Measurements from ENCODE around the gene TMSB4X.
"Not testable (repeated sequence)": the region's sequence is repeated elsewhere in the genome, so short reads cannot be mapped to it uniquely, and the experiment has no call there.

TMSB4X gene

DNA sequence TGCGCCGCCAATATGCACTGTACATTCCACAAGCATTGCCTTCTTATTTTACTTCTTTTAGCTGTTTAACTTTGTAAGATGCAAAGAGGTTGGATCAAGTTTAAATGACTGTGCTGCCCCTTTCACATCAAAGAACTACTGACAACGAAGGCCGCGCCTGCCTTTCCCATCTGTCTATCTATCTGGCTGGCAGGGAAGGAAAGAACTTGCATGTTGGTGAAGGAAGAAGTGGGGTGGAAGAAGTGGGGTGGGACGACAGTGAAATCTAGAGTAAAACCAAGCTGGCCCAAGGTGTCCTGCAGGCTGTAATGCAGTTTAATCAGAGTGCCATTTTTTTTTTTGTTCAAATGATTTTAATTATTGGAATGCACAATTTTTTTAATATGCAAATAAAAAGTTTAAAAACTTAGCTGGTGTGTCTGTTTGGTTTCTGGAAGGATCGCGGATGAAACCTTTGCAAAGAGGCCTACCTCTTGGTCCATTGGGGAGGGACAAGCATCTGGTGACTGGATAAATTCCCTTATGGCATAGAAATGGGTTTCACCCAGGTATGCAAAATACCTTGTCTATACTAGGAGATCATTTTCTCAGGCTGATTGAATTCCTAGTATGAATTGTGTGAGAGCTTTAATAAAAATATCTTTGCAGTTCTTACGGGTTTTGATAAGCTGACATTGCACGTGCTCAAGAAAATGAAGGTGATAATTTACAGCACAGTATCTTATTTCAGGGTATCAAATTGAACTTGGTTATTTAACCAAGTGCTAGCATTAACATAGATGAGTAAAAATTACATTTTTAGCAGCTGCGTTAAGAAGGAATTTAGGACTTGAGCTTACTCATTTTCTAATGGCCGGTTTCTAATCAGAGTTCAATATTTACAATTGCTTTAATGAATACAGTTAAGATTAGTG, 2.2 kb downstream of the TMSB4X start:
- not testable (repeated sequence) for DNase-seq

- DNase-seq, result no peak
Measured at GRCh38 chrX:12977761-12978204, 2.9 kb downstream of the TMSB4X start.

- DNase-seq, result no peak
Measured at GRCh38 chrX:12978205-12979025, 3.5 kb downstream of the TMSB4X start.

DNA sequence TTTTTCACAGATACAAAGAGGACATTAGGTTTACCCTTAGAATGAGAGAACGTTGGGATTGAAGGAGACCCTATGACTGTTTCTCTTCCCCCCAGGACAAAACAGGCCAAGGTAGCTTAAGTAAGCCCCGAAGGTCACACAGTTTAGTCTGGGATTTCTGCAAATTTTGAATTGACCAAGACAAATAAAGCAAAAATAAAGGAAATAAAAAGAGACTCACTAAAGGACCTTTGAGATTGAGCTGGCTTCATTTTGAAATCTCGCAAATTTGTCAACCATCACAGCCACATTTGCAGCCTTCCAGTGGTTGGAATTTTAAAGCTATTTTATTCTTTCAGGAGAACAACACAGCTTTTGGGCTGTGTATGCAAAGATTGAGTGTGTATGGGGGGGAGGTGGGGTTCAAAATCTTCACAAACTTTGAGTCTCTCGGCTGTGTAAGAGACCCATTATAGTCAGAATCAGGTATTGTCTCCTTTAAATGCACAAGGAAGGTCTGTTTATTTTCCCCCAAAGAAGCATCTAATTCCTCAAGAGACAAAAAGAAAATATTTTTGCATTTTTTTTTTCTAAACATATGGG, 4.2 kb downstream of the TMSB4X start:
- DNase-seq, result no peak

- DNase-seq, result no peak
Measured at GRCh38 chrX:12979616-12980015, 4.7 kb downstream of the TMSB4X start.

DNA sequence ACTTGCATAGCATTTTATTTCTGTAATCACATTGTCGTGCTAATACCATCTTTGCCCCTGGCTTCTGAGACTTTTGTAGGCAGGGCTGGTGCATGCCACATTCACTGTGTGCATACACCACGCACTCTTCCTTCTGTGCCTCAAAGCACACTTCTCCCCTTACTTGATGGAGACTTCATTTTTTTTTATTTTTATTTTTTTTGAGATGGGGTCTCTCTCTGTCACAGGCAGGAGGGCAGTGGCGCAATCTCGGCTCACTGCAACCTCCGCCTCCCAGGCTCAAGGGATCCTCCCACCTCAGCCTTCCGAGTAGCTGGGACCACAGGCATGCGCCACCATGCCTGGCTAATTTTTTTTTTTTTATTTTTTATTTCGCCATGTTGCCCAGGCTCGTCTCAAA, 5.1 kb downstream of the TMSB4X start:
- not testable (repeated sequence) for DNase-seq

DNA sequence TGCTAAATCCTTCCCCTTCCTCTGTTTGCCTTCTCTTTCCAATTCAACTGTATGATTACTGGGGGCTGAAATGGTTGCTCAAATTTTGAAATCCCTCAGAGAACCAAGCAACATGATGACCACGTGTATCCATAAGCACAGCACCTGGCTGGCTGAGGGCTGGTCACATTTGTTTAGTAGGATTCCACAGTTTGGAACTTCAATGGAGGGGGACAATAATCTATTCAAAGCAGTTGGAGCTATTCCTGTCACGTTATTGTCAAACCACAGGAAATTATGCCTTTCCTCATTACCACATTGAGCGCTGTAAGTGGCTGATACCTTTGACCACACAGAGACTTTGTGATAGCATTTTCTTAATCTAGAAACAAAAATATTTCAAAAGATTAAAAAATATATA, 7.0 kb downstream of the TMSB4X start:
- DNase-seq, result no peak

DNA sequence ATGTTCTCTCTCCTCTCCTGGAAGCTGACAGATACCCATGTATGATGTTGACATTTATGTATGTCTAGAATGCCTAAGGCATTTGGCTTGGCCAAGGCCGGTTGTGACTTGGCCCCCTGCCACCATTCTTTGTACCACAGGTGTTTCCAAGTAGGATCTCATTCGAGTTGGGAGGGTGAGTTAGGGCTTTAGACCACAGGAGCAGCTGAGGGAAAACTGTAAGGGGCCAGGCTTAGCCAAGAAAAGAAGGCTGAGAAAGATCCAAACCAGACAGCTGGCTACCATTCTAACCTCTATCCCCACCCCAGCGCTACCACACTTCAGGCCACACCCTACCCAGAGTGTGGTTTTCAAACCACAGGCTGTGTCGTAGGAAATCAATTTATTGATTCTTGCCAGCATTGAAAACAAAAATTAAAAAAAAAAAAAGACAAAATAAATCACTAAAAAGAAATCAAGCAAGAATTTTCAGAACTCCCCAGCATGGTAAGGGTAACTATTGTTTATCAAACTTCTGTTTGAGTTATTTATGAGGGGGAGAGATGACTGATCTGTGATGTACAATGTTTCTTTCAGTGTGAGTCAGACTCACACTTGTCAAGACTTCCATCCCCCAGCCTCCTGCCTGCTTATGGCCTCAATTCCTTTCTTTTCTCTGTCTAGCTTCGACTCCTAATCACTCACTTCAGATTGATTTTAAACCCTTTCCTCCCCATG, 9.9 kb downstream of the TMSB4X start:
- DNase-seq, result no peak

GRCh38 chrX:12985331-12985730, 10.4 kb downstream of the TMSB4X start:
- no peak for DNase-seq

DNA sequence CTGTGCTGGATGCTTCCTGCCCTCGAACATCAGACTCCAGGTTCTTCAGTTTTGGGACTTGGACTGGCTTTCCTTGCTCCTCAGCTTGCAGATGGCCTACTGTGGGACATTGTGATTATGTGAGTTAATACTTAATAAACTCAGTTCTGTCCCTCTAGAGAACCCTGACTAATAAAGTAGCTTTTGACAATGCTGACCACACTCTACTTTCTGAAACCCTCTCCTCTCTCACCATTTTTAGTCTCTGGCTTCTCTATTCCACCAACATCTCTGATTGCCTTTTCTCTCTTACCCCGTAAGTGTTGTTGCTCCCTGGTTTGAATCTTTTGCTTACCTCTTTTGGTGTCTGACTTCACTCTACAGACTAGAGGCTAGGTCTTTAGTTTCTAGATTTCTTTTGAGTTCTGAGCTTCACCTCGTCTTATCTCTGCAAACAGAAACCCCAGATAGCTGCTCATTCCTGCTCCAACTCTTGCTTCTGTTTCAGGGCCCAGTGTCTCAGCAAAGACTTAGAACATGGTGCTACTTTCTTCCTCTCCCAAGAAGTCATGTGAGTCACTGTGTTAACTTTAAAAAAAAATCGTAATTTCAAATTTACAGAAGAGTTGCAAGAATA, 11.4 kb downstream of the TMSB4X start:
- no peak for DNase-seq

DNA sequence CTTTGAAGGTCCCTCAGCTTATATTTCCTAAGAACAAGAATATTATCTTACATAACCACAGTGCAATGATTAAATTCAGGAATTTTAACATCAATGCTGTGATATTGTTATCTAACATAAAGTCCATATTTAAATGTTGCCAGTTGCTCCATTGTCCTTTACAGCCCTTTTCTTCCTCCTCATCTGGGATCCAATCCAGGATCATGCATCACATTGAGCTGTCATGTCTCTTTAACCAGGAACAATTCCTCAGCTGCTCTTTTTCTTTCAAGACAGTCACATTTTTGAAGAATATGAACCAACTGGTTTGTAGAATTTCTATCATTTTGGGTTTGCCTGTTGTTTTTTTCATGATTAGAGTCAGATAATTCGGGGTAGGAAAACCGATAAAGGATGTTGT, 12.0 kb downstream of the TMSB4X start:
- DNase-seq, result no peak

DNA sequence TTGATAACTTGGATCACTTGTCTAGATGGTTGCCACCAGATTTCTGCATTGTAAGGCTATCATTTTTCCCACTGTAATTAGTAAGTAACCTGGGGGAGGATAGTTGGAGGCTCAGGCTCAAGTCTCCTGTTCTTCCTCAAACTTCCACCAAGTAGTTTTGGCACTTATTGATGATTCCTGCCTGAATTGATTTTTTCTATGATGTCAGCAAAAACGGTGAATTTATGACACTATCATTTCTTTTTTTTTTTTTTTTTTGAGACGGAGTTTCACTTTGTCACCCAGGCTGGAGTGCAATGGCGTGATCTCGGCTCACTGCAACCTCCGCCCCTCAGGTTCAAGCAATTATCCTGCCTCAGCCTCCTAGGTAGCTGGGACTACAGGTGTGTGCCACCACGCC, 12.4 kb downstream of the TMSB4X start:
- DNase-seq, result no peak

GRCh38 chrX:12987900-12988594, 13.1 kb downstream of the TMSB4X start:
- DNase-seq, result no peak

DNA sequence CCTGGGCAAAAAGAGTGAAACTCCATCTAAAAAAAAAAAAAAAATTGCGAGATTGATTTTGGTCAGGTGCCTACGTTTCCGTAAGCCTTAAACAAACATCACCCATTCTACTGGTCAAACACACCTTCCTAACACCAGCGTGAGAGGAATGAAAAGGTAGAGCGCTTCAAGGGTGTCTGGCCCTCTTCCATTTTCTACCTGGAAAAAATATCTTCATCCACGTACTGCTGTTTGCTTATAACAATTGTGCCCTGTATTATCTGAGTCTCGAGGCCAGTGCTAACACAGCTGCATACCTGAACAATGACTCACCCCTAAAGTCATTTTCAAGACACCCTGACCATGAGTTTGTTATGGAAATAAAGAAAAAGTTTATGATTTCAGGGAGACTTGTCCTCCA, 13.9 kb downstream of the TMSB4X start:
- no peak for DNase-seq

GRCh38 chrX:12989461-12989860, 14.6 kb downstream of the TMSB4X start:
- no peak for DNase-seq

DNA sequence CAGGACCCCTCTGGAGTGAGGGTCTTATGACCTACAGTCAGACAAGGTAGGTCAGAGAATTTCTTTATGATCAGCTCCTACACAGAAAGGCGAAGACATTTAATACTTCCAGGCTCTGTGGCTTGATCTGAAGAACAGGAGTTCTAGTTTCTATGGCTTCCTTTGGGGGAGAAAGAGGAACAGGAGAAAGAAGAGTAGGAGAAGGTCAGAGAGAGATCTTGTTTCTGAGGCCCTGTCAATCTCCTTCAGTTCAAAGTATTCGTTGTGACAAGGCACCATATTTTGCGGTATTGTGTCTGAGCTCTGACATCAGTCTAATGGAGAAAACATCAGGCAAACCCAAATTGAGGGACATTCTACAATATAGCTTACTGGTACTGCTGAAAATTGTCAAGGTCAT, 16.7 kb downstream of the TMSB4X start:
- no peak for DNase-seq

GRCh38 chrX:12992544-12993118, 17.7 kb downstream of the TMSB4X start:
- no peak for DNase-seq

DNA sequence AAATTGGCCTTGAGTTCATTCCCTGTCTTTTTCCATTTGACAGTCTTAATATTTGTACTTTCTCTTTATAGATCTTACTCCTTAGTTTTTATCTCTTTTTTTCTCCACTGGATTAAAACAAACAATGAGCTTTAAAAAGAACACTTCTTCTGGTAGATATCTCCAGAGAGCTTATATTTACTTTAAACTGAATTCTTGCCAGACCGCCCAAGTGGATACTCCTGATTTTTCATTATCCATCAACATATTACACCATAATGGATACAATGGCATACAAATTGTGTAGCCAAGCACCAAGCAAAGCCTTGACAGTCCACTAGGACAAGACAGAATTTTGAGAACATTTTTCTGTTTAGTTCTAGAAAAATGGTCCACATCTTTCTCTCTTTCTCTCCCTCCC, 18.9 kb downstream of the TMSB4X start:
- no peak for DNase-seq

DNA sequence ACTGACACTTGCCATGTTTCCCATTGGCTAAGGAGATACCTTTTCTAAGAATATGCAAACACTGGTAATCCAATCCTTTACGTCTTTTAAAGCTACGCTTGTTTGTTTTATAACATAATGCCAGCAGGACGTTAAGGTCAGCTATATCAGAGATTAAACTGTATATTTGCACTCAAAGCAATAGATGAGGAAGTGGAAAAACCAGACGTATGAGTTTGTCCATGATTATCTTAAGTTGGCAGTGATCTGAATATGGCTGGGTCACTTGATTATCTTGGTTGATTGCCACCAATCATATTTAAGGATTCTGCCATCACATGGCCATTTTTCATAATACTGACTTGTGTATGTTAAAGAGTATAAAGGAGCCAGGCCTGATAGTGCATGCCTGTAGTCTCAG, 19.4 kb downstream of the TMSB4X start:
- no peak for DNase-seq

- no peak for DNase-seq
Measured at GRCh38 chrX:12996934-12997435, 22.1 kb downstream of the TMSB4X start.
